GM12878 (cell line): ENCODE results near the gene MYBBP1A. TPM values are rescaled to one million over a fixed set of nuclear protein-coding genes. Genes with fewer than 3 reads are reported as not detected.
A peak's percentile ranks its signal among the peaks of the same experiment; 100 is the strongest.

ENCODE experiments used
- ATAC-seq: fragments of 200-7000 bp; cut with Tn5 transposase; 3 replicates; pipeline ENCODE4 v1.9.1; 2020; ENCODE audit warnings: mild to moderate bottlenecking, moderate library complexity
- BruUV-seq: library from RNA; stranded (reverse); fragments of 400-500 nt; replicated peaks from 2 replicates; lab custom pipeline; 2021; lab: Mats Ljungman, UMichigan
- CTCF ChIA-PET: fragments of 300-600 bp; sonication (Branson Sonifier 250); formaldehyde crosslinking; extraction: SDS; loops from one replicate; lab custom pipeline; 2021; ENCODE audit warnings: inconsistent platforms; lab: Yijun Ruan, JAX
- POLR2A ChIA-PET: fragments of 350-600 bp; formaldehyde crosslinking; extraction: SDS; loops from one replicate; lab custom pipeline; 2021; ENCODE audit warnings: inconsistent platforms; lab: Charles Lee
- RAD21 ChIA-PET: fragments of 300-600 bp; sonication (Branson Sonifier 250); formaldehyde crosslinking; loops from one replicate; lab custom pipeline; 2023; ENCODE audit warnings: antibody characterized with exemption; ENCODE audit not compliant: unreplicated experiment; lab: Charles Lee
- SMC1A ChIA-PET: fragments of 300-600 bp; sonication (Branson Sonifier 250); formaldehyde crosslinking; loops from one replicate; lab custom pipeline; 2023; ENCODE audit not compliant: unreplicated experiment, uncharacterized antibody; lab: Charles Lee
- DNase-seq: peaks from one replicate; pipeline ENCODE4 v3.0.0-alpha.2; 2011; ENCODE audit warnings: low read depth, low spot score
- FAIRE-seq: peaks from 3 replicates; lab custom pipeline; 2011; peaks lifted over from hg19 to GRCh38; lab: Jason Lieb, UNC
- H2AFZ ChIP-seq: 2 replicates; pipeline ENCODE4 v1.6.0; 2011; ENCODE audit warnings: low read depth, low read length, control low read depth; ENCODE audit not compliant: control insufficient read depth
- H3K27ac ChIP-seq: 2 replicates; pipeline ENCODE4 v1.5.1; 2011; ENCODE audit warnings: control low read depth; ENCODE audit not compliant: control insufficient read depth, insufficient read depth
- H3K27me3 ChIP-seq, 2 experiments: replicated peaks in 1 of 2; 2 replicates each; pipeline versions ENCODE4 v1.6.0 to v1.6.1; 2011; ENCODE audit warnings: low read length in 1 of 2; ENCODE audit not compliant: control insufficient read depth in 2 of 2, insufficient read depth in 2 of 2
- H3K36me3 ChIP-seq, 2 experiments: 2 replicates each; pipeline ENCODE4 v1.5.1; 2011; ENCODE audit warnings: low read length in 1 of 2; ENCODE audit not compliant: control insufficient read depth in 2 of 2, insufficient read depth in 2 of 2
- H3K4me1 ChIP-seq: 2 replicates; pipeline ENCODE4 v1.6.1; 2011; ENCODE audit warnings: mild to moderate bottlenecking, low read length, moderate library complexity, mixed read lengths; ENCODE audit not compliant: control insufficient read depth, insufficient read depth
- H3K4me2 ChIP-seq: 2 replicates; pipeline ENCODE4 v1.6.0; 2011; ENCODE audit warnings: control low read depth; ENCODE audit not compliant: control insufficient read depth, insufficient read depth
- H3K4me3 ChIP-seq: fragments of 200-600 bp; sonication (generic); 2 replicates; pipeline ENCODE4 v1.5.1; 2016
- H3K79me2 ChIP-seq: 2 replicates; pipeline ENCODE4 v1.6.0; 2011; ENCODE audit warnings: low read length; ENCODE audit not compliant: control insufficient read depth, insufficient read depth
- H3K9ac ChIP-seq: 2 replicates; pipeline ENCODE4 v1.8.0; 2011; ENCODE audit warnings: low read length, control low read depth, mixed read lengths; ENCODE audit not compliant: control insufficient read depth, insufficient read depth
- H3K9me3 ChIP-seq: replicated peaks from 3 replicates; pipeline ENCODE4 v1.5.1; 2011; ENCODE audit warnings: mild to moderate bottlenecking, low read length; ENCODE audit not compliant: control insufficient read depth, insufficient read depth
- H4K20me1 ChIP-seq: 2 replicates; pipeline ENCODE4 v1.6.0; 2011; ENCODE audit not compliant: control insufficient read depth, insufficient read depth
- ETV6 ChIP-seq, 2 experiments: fragments of 450-650 bp in 1 of 2; IDR thresholded peaks in 1 of 2; conservative IDR thresholded peaks in 1 of 2; 2 replicates each; pipeline ENCODE4 v1.6.1; 2014; ENCODE audit warnings: antibody characterized with exemption in 1 of 2, borderline replicate concordance in 1 of 2, low read depth in 1 of 2, mild to moderate bottlenecking in 1 of 2, moderate library complexity in 1 of 2
- HDAC6 ChIP-seq: fragments of 200-600 bp; sonication (generic); IDR thresholded peaks from one replicate; pipeline ENCODE4 v1.8.0; 2017; ENCODE audit warnings: antibody characterized with exemption; ENCODE audit not compliant: unreplicated experiment
- MXI1 ChIP-seq: fragments of 150-350 bp; IDR thresholded peaks from 2 replicates; pipeline ENCODE4 v1.6.1; 2011; ENCODE audit warnings: low read depth, mild to moderate bottlenecking, inconsistent platforms, low read length, improper control_type of control experiment
- SUZ12 ChIP-seq: fragments of 200-600 bp; sonication (generic); IDR thresholded peaks from one replicate; pipeline ENCODE4 v1.6.1; 2018; ENCODE audit warnings: antibody characterized with exemption, mild to moderate bottlenecking; ENCODE audit not compliant: unreplicated experiment
- WGBS: methylation state at CpG from one replicate; pipeline ENCODE4 v1.1.6; 2016; ENCODE audit warnings: low lambda C conversion rate; ENCODE audit not compliant: insufficient replicate concordance, insufficient coverage; ENCODE audit errors: missing lambda C conversion rate; 5-methylcytosine and 5-hydroxymethylcytosine counted together
- in situ Hi-C: fragments of 300-500 bp; cut with MboI; formaldehyde crosslinking; loops from 9 replicates; pipeline ENCODE4 v1.14.3; 2018; ENCODE audit warnings: mixed read lengths
- intact Hi-C: fragments of 100-400 bp; cut with micrococcal nuclease; formaldehyde crosslinking; loops from one replicate; pipeline ENCODE4 v1.14.2; 2022; ENCODE audit not compliant: unreplicated experiment
- polyA plus RNA-seq, 11 experiments: library from polyadenylated mRNA; depleted of rRNA in 4 of 11; unstranded in 6 of 11; stranded (reverse) in 5 of 11; fragments of >200 nt; fragmentation: Nextera tagmentation in 4 of 11; fragmentation: Illumina TruSeq in 1 of 11; extraction: Ambion mirVana in 4 of 11; extraction: Trizol in 1 of 11; gene quantifications; 1 replicate in 1 of 11; 2 replicates in 10 of 11; pipeline versions ENCODE4 v1.2.1 to v1.2.3, GENCODE V29; 2011 to 2016; ENCODE audit warnings: inconsistent platforms in 2 of 11, missing spikeins in 2 of 11, low read depth in 1 of 11
- total RNA-seq, 4 experiments: library from RNA; depleted of rRNA in 3 of 4; stranded (reverse); fragments of >200 nt in 3 of 4; fragmentation: Illumina TruSeq in 1 of 4; extraction: Trizol in 1 of 4; gene quantifications; 2 replicates each; pipeline versions ENCODE4 v1.2.1 to v1.2.3, GENCODE V29; 2013 to 2021

MYBBP1A gene
- total and polyA plus RNA-seq, 10 of the 15 experiments (the other 5 are each of a cell fraction or from before 2014, with no cell fraction given), result 2.5 to 121 (median 71.6) TPM

GRCh38 chr17:4585638-4585994 is 30.4 kb upstream of the MYBBP1A start:
- BruUV-seq, result no TSS peak
- no peak overlapping the region for H3K4me2 ChIP-seq
- no peak overlapping the region for H2AFZ ChIP-seq
- RAD21 ChIA-PET, result no interaction called here
- POLR2A ChIA-PET, result no interaction called here
- H3K4me3 ChIP-seq, result no peak overlapping the region
- no peaks in the 10 kb centered on the region; the same call in none of the 2 replicates for H4K20me1 ChIP-seq
- intact Hi-C loops, result no loop called here
- no peak overlapping the region for H3K27ac ChIP-seq
- in situ Hi-C loops, result no loop called here
- no peaks in the 10 kb centered on the region; the same call in 2 of the 3 replicates for H3K9me3 ChIP-seq
- no peaks in the 10 kb centered on the region for H3K79me2 ChIP-seq
- TF ChIP-seq ETV6 (conservative IDR thresholded peaks at IDR 0.05 in 1 of 2, IDR thresholded peaks at IDR 0.05 in 1 of 2; ENCODE audit: borderline replicate concordance in 1 of 2, low read depth in 1 of 2), result no peak
- TF ChIP-seq, all 136 proteins: peak for 0
- Histone ChIP-seq H3K4me1 (no peaks in the 10 kb centered on the region), H3K27me3 (peaks cover 8 to 12% of the 10 kb centered on the region in 2 experiments), H3K36me3 (no peaks in the 10 kb centered on the region), H3K9ac (no peak overlapping the region)
- CTCF ChIA-PET, result no interaction called here
- ATAC-seq (no peak), FAIRE-seq (no peak), DNase-seq (no peak)
- WGBS, result 53% methylated on average over 7 of the region's 7 CpGs
- SMC1A ChIA-PET, result no interaction called here

- Histone ChIP-seq H3K4me2 (no peak overlapping the region), H3K27ac (no peak overlapping the region), H3K27me3 (peaks cover 8% of the 10 kb centered on the region in 2 experiments), H3K9ac (no peak overlapping the region), H3K4me3 (no peak overlapping the region), H3K9me3 (no peaks in the 10 kb centered on the region; the same call in 2 of the 3 replicates), H4K20me1 (no peaks in the 10 kb centered on the region; the same call in none of the 2 replicates), H3K4me1 (no peaks in the 10 kb centered on the region), H3K36me3 (no peaks in the 10 kb centered on the region), H2AFZ (no peak overlapping the region), H3K79me2 (no peaks in the 10 kb centered on the region)
- no TSS peak for BruUV-seq
- FAIRE-seq, result no peak
- TF ChIP-seq SUZ12, result peak; percentile 13
- TF ChIP-seq MXI1, result no peak
- TF ChIP-seq HDAC6, result peak; percentile 28
- no peak for ATAC-seq
- ChIA-PET CTCF (no interaction called here), SMC1A (no interaction called here), POLR2A (no interaction called here), RAD21 (no interaction called here)
- in situ Hi-C loops, result no loop called here
- 44% methylated on average over 40 of the region's 57 CpGs for WGBS
- intact Hi-C loops, result no loop called here
- no peak for DNase-seq
Observed at GRCh38 chr17:4584917-4585637, 29.9 kb upstream of the MYBBP1A start.
